Mesendoderm (in vitro differentiated cells): ENCODE measurements around the gene EEIG1.

Source experiments
- DNase-seq: peaks from one replicate; pipeline ENCODE4 v3.0.0; 2013
- H2AK5ac ChIP-seq: 2 replicates; pipeline ENCODE4 v1.6.1; 2013; ENCODE audit warnings: low read length, inconsistent platforms
- H2BK120ac ChIP-seq: 2 replicates; pipeline ENCODE4 v1.6.1; 2013; ENCODE audit warnings: low read depth, mild to moderate bottlenecking, low read length, moderate library complexity, mixed read lengths
- H2BK15ac ChIP-seq: replicated peaks from 2 replicates; pipeline ENCODE4 v1.6.1; 2013; ENCODE audit warnings: low read depth, mild to moderate bottlenecking, moderate library complexity
- H2BK5ac ChIP-seq: 2 replicates; pipeline ENCODE4 v1.6.1; 2013; ENCODE audit warnings: low read length, inconsistent platforms
- H3K18ac ChIP-seq: 2 replicates; pipeline ENCODE4 v1.6.1; 2013; ENCODE audit warnings: mild to moderate bottlenecking, low read length, mixed read lengths
- H3K23ac ChIP-seq: one replicate; pipeline ENCODE4 v1.6.1; 2013; ENCODE audit warnings: low read length
- H3K27ac ChIP-seq: 2 replicates; pipeline ENCODE4 v1.5.1; 2013; ENCODE audit warnings: low read depth, mild to moderate bottlenecking, inconsistent platforms, low read length, moderate library complexity
- H3K27me3 ChIP-seq: 2 replicates; pipeline ENCODE4 v1.6.1; 2013; ENCODE audit warnings: low read length, control low read depth, mild to moderate bottlenecking, inconsistent platforms; ENCODE audit not compliant: insufficient read depth, poor library complexity
- H3K36me3 ChIP-seq: 2 replicates; pipeline ENCODE4 v1.6.1; 2013; ENCODE audit warnings: low read length, inconsistent platforms; ENCODE audit not compliant: control insufficient read depth, insufficient read depth
- H3K4ac ChIP-seq: one replicate; pipeline ENCODE4 v1.6.1; 2013; ENCODE audit warnings: low read depth, mild to moderate bottlenecking, low read length, moderate library complexity
- H3K4me1 ChIP-seq: 2 replicates; pipeline ENCODE4 v1.6.1; 2013; ENCODE audit warnings: low read depth, low read length, inconsistent platforms; ENCODE audit not compliant: control insufficient read depth
- H3K4me2 ChIP-seq: 2 replicates; pipeline ENCODE4 v1.6.1; 2013; ENCODE audit warnings: low read length
- H3K4me3 ChIP-seq: 2 replicates; pipeline ENCODE4 v1.5.1; 2013; ENCODE audit warnings: mild to moderate bottlenecking, low read length
- H3K56ac ChIP-seq: one replicate; pipeline ENCODE4 v1.6.1; 2013; ENCODE audit warnings: low read length
- H3K79me1 ChIP-seq: 2 replicates; pipeline ENCODE4 v1.6.1; 2013; ENCODE audit warnings: low read length, inconsistent platforms
- H3K79me2 ChIP-seq: 2 replicates; pipeline ENCODE4 v1.6.1; 2013; ENCODE audit warnings: mild to moderate bottlenecking, low read length; ENCODE audit not compliant: control insufficient read depth, insufficient read depth
- H3K9ac ChIP-seq: 2 replicates; pipeline ENCODE4 v1.6.1; 2013; ENCODE audit warnings: low read length, inconsistent platforms
- H4K5ac ChIP-seq: one replicate; pipeline ENCODE4 v1.6.1; 2013; ENCODE audit warnings: low read length
- H4K8ac ChIP-seq: one replicate; pipeline ENCODE4 v1.6.1; 2013; ENCODE audit warnings: low read depth, mild to moderate bottlenecking, control low read depth, low read length, moderate library complexity
- WGBS: extraction: QIAGEN DNeasy Blood & Tissue Kit; methylation state at CpG from one replicate; pipeline ENCODE4 v1.1.7; 2013; ENCODE audit warnings: low lambda C conversion rate, missing lambda C conversion rate; ENCODE audit not compliant: insufficient coverage; ENCODE audit errors: extremely low coverage; 5-methylcytosine and 5-hydroxymethylcytosine counted together

Gene EEIG1

GRCh38 chr9:127980060-127980705 is 606 bp downstream of the EEIG1 start:
- Histone ChIP-seq H4K8ac (no peak overlapping the region), H3K4me3 (peak overlapping the region; percentile 68), H3K79me1 (peaks cover 27% of the 10 kb centered on the region), H2BK15ac (no peak overlapping the region), H3K79me2 (peaks cover 44% of the 10 kb centered on the region), H3K9ac (peak overlapping the region; percentile 87), H3K4me1 (peaks cover 8% of the 10 kb centered on the region), H3K4me2 (peak overlapping the region; percentile 29), H3K27me3 (no peaks in the 10 kb centered on the region), H3K27ac (peak overlapping the region; percentile 85), H3K18ac (peak overlapping the region; percentile 86), H3K56ac (peak overlapping the region; percentile 93), H4K5ac (no peak overlapping the region), H2AK5ac (no peak overlapping the region), H3K23ac (peak overlapping the region; percentile 57), H3K4ac (peak overlapping the region; percentile 75), H2BK5ac (no peak overlapping the region), H3K36me3 (no peaks in the 10 kb centered on the region), H2BK120ac (peak overlapping the region; percentile 19)
- peak; percentile 71 for DNase-seq
- WGBS, result no CpG with 5 or more reads among the region's 61 CpGs

- no peak overlapping the region for H3K23ac ChIP-seq
- peak overlapping the region; percentile 68 for H3K4me3 ChIP-seq
- no peak overlapping the region for H2BK5ac ChIP-seq
- peaks cover 8% of the 10 kb centered on the region for H3K4me1 ChIP-seq
- H3K36me3 ChIP-seq, result no peaks in the 10 kb centered on the region
- H3K4me2 ChIP-seq, result peak overlapping the region; percentile 17
- no peak overlapping the region for H3K18ac ChIP-seq
- DNase-seq, result peak; percentile 83
- H3K9ac ChIP-seq, result peak overlapping the region; percentile 87
- H3K79me2 ChIP-seq, result peaks cover 50% of the 10 kb centered on the region
- H4K5ac ChIP-seq, result no peak overlapping the region
- no peak overlapping the region for H2BK120ac ChIP-seq
- H3K27me3 ChIP-seq, result no peaks in the 10 kb centered on the region
- H2BK15ac ChIP-seq, result no peak overlapping the region
- H3K27ac ChIP-seq, result peak overlapping the region; percentile 46
- H3K56ac ChIP-seq, result peak overlapping the region; percentile 93
- H3K4ac ChIP-seq, result no peak overlapping the region
- H4K8ac ChIP-seq, result no peak overlapping the region
- peaks cover 29% of the 10 kb centered on the region for H3K79me1 ChIP-seq
- WGBS, result no CpG with 5 or more reads among the region's 24 CpGs
- no peak overlapping the region for H2AK5ac ChIP-seq
Measured at GRCh38 chr9:127979333-127980059, 1.3 kb downstream of the EEIG1 start.

GRCh38 chr9:127979015-127979332 is 1.8 kb downstream of the EEIG1 start:
- Histone ChIP-seq H2AK5ac (no peak overlapping the region), H2BK15ac (no peak overlapping the region), H3K4me2 (peak overlapping the region; percentile 17), H3K9ac (peak overlapping the region; percentile 87), H3K79me2 (peaks cover 56% of the 10 kb centered on the region), H3K18ac (no peak overlapping the region), H4K8ac (no peak overlapping the region), H2BK120ac (no peak overlapping the region), H3K79me1 (peaks cover 29% of the 10 kb centered on the region), H3K4ac (no peak overlapping the region), H3K4me1 (peaks cover 8% of the 10 kb centered on the region), H2BK5ac (no peak overlapping the region), H3K56ac (peak overlapping the region; percentile 93), H3K36me3 (no peaks in the 10 kb centered on the region), H3K27ac (peak overlapping the region; percentile 29), H3K23ac (peak overlapping the region; percentile 59), H4K5ac (no peak overlapping the region), H3K27me3 (no peaks in the 10 kb centered on the region), H3K4me3 (peak overlapping the region; percentile 68)
- DNase-seq, result no peak
- WGBS, result no CpG with 5 or more reads among the region's 5 CpGs

- Histone ChIP-seq H3K4me3 (no peak overlapping the region), H3K27ac (no peak overlapping the region), H3K79me2 (peaks cover 65% of the 10 kb centered on the region), H3K4me2 (peak overlapping the region; percentile 40), H3K79me1 (peaks cover 34% of the 10 kb centered on the region), H4K8ac (no peak overlapping the region), H4K5ac (no peak overlapping the region), H3K18ac (no peak overlapping the region), H2BK5ac (no peak overlapping the region), H3K23ac (no peak overlapping the region), H3K36me3 (no peaks in the 10 kb centered on the region), H3K56ac (peak overlapping the region; percentile 28), H2BK15ac (no peak overlapping the region), H3K9ac (peak overlapping the region; percentile 52), H2BK120ac (no peak overlapping the region), H2AK5ac (no peak overlapping the region), H3K27me3 (no peaks in the 10 kb centered on the region), H3K4me1 (peaks cover 8% of the 10 kb centered on the region), H3K4ac (peak overlapping the region; percentile 37)
- DNase-seq, result peak; percentile 86
- no CpG with 5 or more reads among the region's 12 CpGs for WGBS
Measured at GRCh38 chr9:127977884-127978647, 2.7 kb downstream of the EEIG1 start.

- Histone ChIP-seq H2BK120ac (no peak overlapping the region), H3K79me2 (peaks cover 73% of the 10 kb centered on the region), H3K9ac (peak overlapping the region; percentile 52), H3K18ac (no peak overlapping the region), H3K4me3 (no peak overlapping the region), H4K5ac (no peak overlapping the region), H2BK5ac (no peak overlapping the region), H3K4me2 (peak overlapping the region; percentile 0), H3K4ac (no peak overlapping the region), H3K27ac (no peak overlapping the region), H3K36me3 (no peaks in the 10 kb centered on the region), H4K8ac (no peak overlapping the region), H3K27me3 (no peaks in the 10 kb centered on the region), H2AK5ac (no peak overlapping the region), H2BK15ac (no peak overlapping the region), H3K79me1 (peaks cover 38% of the 10 kb centered on the region), H3K56ac (peak overlapping the region; percentile 58), H3K4me1 (peaks cover 8% of the 10 kb centered on the region), H3K23ac (no peak overlapping the region)
- no peak for DNase-seq
- no CpG with 5 or more reads among the region's 7 CpGs for WGBS
Measured at GRCh38 chr9:127977009-127977883, 3.5 kb downstream of the EEIG1 start.
